Measurements from ENCODE around the gene HADHB. TPM values are rescaled to one million over a fixed set of nuclear protein-coding genes. Genes with fewer than 3 reads are reported as not detected.

The HADHB gene
- polyA plus RNA-seq, 1 of the 3 experiments (the other 2 are of a cell fraction): 108 TPM

GRCh38 chr2:26245231-26245732, 543 bp downstream of the HADHB start:
- under 1% methylated on average over 21 of the region's 21 CpGs for WGBS (ENCODE audit: low lambda C conversion rate)
- peak overlapping the region; percentile 91 to 98 for H3K27ac ChIP-seq (ENCODE audit: low read depth in 2 of 2, low read length in 1 of 2)
- peaks cover 9 to 11% of the 10 kb centered on the region in 2 experiments; a peak in 3 of 4 replicates for H3K4me1 ChIP-seq (ENCODE audit: control insufficient read depth in 1 of 2, insufficient read depth in 2 of 2, low read depth in 1 of 2, low read length in 1 of 2)
- ChIA-PET POLR2A (interaction anchor here (0.7 kb wide), 1 partner anchor 13 kb away, joined by 3 read pairs; no protein-coding TSS in a partner anchor), CTCF (interaction anchor here (1.2 to 1.9 kb wide), 6 partner anchors 64 to 500 kb away, joined by 3 to 5 read pairs (median 4); no protein-coding TSS in a partner anchor)
- no peaks in the 10 kb centered on the region for H3K9me3 ChIP-seq
- H3K79me2 ChIP-seq (ENCODE audit: insufficient read depth): peaks cover 96% of the 10 kb centered on the region
- DNase-seq: peak; percentile 62
- peaks cover 9% of the 10 kb centered on the region for H3F3A ChIP-seq (replicated peaks; ENCODE audit: insufficient read depth)
- H3K4me2 ChIP-seq: peak overlapping the region; percentile 89
- H3K9ac ChIP-seq: peak overlapping the region; percentile 87
- no peaks in the 10 kb centered on the region for H3K27me3 ChIP-seq (ENCODE audit: insufficient read depth)
- no peaks in the 10 kb centered on the region for H3K9me2 ChIP-seq
- H4K20me1 ChIP-seq (ENCODE audit: insufficient read depth): peaks cover 10% of the 10 kb centered on the region; the same call in 1 of the 2 replicates
- no peaks in the 10 kb centered on the region for H3K36me3 ChIP-seq (replicated peaks in 1 of 2; ENCODE audit: control insufficient read depth in 1 of 2, insufficient read depth in 2 of 2, low read length in 1 of 2)
- H2AFZ ChIP-seq (ENCODE audit: low read depth): peak overlapping the region; percentile 97
- TF ChIP-seq FOXM1 (IDR thresholded peaks at IDR 0.05; ENCODE audit: low read depth) (no peak), EP300 (IDR thresholded peaks at IDR 0.05; ENCODE audit: borderline replicate concordance in 1 of 2, low read depth in 1 of 2, low read length in 1 of 2) (no peak), ZBTB33 (IDR thresholded peaks at IDR 0.05; ENCODE audit: borderline replicate concordance, low read depth) (no peak), MAX (IDR thresholded peaks at IDR 0.05; ENCODE audit: low read depth) (no peak), USF1 (IDR thresholded peaks at IDR 0.05; ENCODE audit: borderline replicate concordance, low read depth) (peak; percentile 71; the same call in 1 of the 2 replicates)
- peak overlapping the region; percentile 83 to 91 for H3K4me3 ChIP-seq (ENCODE audit: low read depth in 2 of 2, low read length in 1 of 2)

DNA sequence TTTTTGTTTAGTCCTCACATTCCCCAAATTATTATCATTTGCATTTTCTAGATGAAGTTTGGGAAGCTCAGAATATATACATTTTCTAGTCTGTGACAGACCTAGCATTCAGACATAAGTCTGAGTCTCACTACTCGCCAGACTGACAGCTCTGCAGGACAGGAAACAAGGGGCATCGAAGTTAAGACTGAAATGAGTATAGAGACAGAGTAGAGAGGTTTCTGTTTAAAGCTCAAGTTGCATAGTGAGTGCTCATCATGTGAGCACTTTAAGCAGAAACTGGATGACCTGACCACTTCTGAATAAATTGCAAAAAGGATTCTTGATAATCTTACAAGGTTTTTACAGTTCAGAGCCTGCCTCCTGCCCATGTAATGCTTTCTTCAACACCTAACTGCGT, 1.1 kb downstream of the HADHB start:
- no peak for TF ChIP-seq YY1 (IDR thresholded peaks at IDR 0.05; ENCODE audit: low read depth)
- no peak for TF ChIP-seq EP300 (IDR thresholded peaks at IDR 0.05; ENCODE audit: borderline replicate concordance in 1 of 2, low read depth in 1 of 2, low read length in 1 of 2)
- TF ChIP-seq SIN3A (IDR thresholded peaks at IDR 0.05; ENCODE audit: borderline replicate concordance, low read depth, low read length): 0 out of 2 replicates have a peak, but pooled peaks have one; percentile 25
- Histone ChIP-seq H3K4me1 (ENCODE audit: control insufficient read depth in 1 of 2, insufficient read depth in 2 of 2, low read depth in 1 of 2, low read length in 1 of 2) (peaks cover 9 to 11% of the 10 kb centered on the region in 2 experiments; a peak in 3 of 4 replicates), H3K9me2 (no peaks in the 10 kb centered on the region), H3K27me3 (ENCODE audit: insufficient read depth) (no peaks in the 10 kb centered on the region), H3K79me2 (ENCODE audit: insufficient read depth) (peaks cover 96% of the 10 kb centered on the region), H3F3A (replicated peaks; ENCODE audit: insufficient read depth) (peaks cover 9% of the 10 kb centered on the region), H3K9me3 (no peaks in the 10 kb centered on the region), H3K36me3 (replicated peaks in 1 of 2; ENCODE audit: control insufficient read depth in 1 of 2, insufficient read depth in 2 of 2, low read length in 1 of 2) (no peaks in the 10 kb centered on the region), H3K27ac (ENCODE audit: low read depth in 2 of 2, low read length in 1 of 2) (peak overlapping the region; percentile 91 to 98), H4K20me1 (ENCODE audit: insufficient read depth) (peaks cover 7% of the 10 kb centered on the region; the same call in 1 of the 2 replicates), H2AFZ (ENCODE audit: low read depth) (no peak overlapping the region), H3K4me2 (peak overlapping the region; percentile 89), H3K4me3 (ENCODE audit: low read depth in 2 of 2, low read length in 1 of 2) (peak overlapping the region; percentile 83 to 91), H3K9ac (peak overlapping the region; percentile 87)
- CTCF ChIA-PET: interaction anchor here (0.9 to 1.7 kb wide), 5 partner anchors 64 to 332 kb away, joined by 3 to 4 read pairs (median 3); no protein-coding TSS in a partner anchor
- WGBS (ENCODE audit: low lambda C conversion rate): 29% methylated on average over 3 of the region's 3 CpGs
- POLR2A ChIA-PET: interaction anchor here (0.7 kb wide), 1 partner anchor 12 kb away, joined by 3 read pairs; no protein-coding TSS in a partner anchor
- no peak for DNase-seq
